GM10266 (cell line): ENCODE measurements around the gene RDH14.

ENCODE experiments used
- DNase-seq: peaks from one replicate; pipeline ENCODE4 v3.0.0; 2012; ENCODE audit errors: extremely low spot score
- TF ChIP-seq, protein P1 (sequence below): IDR thresholded peaks from 2 replicates; pipeline ENCODE4 v1.5.1; 2012; ENCODE audit warnings: mild to moderate bottlenecking, low read depth; ENCODE audit not compliant: control insufficient read depth, insufficient read depth; ENCODE audit errors: missing control alignments

Gene RDH14

DNA sequence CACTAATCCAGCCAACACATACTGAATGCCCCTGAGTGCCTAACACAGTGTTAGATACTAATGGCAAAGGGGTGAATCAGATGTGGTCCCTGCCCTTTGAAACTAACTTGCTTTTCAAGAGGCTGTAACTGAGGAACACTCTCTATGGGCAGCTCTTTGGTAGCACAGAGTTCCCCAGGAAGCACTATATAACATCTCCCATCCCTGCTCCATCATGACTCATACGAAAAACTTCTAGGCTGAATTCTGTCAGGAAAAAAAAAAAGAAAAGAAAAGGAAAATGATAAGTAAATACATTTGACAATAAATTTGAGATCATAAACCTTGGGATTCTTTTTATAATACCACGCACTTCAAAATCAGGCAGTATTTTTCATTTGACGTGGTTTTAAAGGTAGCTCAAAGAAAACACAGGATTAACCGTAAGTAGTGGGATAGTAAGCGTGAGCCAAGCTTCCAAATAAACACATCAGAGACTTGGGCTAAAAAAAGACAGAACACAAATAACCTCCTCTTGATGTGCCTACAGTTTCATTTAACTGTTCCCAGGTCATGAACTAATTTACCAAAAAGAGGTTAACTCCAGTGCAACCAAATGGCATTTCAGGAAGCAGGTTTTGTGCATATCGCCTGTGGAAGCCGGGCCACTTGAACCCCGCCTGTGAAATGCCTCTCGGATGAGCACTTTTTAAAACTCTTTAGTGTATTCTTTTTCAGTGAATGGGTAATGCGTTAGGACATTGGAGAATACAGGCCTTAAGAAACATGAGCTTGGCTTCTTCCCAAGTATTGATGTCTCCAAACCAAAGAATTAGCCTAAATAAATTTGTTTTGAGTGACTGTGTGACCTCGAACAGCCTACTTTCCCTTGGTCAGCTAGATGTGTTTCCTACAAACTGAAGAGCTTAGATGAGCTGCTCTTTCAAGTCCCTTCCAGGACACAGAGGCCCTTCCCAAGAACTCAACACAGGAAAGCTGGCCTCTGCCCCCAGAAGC, 42.0 kb downstream of the RDH14 start:
- TF ChIP-seq, protein P1, sequence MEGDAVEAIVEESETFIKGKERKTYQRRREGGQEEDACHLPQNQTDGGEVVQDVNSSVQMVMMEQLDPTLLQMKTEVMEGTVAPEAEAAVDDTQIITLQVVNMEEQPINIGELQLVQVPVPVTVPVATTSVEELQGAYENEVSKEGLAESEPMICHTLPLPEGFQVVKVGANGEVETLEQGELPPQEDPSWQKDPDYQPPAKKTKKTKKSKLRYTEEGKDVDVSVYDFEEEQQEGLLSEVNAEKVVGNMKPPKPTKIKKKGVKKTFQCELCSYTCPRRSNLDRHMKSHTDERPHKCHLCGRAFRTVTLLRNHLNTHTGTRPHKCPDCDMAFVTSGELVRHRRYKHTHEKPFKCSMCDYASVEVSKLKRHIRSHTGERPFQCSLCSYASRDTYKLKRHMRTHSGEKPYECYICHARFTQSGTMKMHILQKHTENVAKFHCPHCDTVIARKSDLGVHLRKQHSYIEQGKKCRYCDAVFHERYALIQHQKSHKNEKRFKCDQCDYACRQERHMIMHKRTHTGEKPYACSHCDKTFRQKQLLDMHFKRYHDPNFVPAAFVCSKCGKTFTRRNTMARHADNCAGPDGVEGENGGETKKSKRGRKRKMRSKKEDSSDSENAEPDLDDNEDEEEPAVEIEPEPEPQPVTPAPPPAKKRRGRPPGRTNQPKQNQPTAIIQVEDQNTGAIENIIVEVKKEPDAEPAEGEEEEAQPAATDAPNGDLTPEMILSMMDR: no peak
- no peak for DNase-seq

DNA sequence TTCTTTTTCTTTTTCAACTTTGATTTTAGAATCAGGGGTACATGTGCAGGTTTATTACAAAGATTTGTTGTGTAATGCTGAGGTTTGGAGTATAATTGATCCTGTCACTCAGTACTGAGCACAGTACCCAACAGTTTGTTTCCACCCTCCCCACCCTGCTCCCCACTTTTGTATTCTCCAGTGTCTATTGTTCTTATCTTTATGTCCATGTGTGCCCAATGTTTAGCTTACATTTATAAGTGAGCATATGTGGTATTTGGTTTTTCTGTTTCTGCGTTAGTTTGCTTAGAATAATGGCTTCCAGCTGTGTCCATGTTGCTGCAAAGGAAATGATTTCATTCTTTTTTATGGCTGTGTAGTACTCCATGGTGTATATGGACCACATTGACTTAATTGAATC, 43.1 kb downstream of the RDH14 start:
- TF ChIP-seq, protein P1: no peak
- no peak for DNase-seq

DNA sequence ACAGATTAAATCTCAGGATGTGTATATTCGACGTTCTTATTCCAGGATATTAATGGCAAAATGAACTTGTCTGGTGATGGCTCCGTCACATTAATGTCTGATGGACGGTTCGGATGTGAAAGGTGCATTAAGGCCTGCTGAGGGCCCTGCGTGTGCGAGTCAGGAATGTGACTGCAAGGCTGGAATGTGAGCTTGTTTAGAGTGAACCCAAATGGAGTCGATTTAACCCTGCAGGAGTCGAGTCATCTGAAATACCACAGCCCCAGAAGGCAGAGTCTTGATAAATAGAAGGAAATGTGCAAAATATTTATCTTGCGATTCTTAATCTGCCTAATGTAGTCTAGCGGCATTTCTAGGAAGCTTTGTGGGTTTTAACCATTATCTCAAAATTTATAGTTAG, 44.3 kb downstream of the RDH14 start:
- no peak for DNase-seq
- TF ChIP-seq, protein P1: no peak

DNA sequence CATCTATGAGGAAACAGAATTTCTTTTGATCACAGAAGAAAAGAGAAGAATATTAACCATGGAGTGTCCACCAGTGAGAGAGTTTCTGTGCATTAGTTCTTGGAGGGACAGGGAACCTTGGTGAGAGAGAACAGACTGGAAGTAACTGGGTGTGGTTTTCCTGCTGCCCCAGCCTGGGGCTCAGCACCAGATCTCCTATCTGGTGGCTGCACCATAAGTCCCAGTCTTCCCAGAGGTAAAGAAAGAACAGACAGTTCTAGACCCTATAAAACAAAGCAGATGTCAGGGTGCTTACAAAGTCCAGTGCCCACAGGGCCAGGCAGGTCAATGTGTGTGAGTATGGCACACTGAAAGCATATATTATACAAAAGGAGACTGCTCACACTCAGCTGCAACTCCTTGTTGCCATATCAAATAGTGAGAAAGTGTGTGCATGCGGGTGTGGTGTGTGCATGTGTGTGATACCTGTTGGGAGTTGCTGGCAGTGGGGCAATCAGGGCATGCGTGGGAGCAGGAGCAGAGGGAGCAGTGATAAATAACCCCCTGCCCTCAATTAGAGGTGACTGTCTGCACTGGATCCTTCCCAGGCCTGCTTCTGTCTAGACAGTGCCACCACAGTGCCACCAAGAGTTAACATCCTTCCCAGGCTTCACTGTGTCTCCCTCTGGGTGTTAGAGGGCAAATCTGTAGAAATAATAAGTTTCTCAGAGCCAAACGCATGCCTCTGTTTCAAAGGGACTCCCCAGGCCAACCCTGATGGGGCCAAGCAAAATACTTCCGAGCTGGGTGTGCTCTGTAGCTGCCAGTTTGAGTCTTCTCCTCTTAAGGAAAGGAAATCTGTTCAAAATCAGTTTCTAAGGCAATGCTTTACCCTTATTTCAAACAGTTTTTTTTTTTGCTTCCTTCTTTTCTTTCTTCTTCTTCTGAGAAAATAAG, 45.7 kb downstream of the RDH14 start:
- TF ChIP-seq, protein P1: no peak
- no peak for DNase-seq

DNA sequence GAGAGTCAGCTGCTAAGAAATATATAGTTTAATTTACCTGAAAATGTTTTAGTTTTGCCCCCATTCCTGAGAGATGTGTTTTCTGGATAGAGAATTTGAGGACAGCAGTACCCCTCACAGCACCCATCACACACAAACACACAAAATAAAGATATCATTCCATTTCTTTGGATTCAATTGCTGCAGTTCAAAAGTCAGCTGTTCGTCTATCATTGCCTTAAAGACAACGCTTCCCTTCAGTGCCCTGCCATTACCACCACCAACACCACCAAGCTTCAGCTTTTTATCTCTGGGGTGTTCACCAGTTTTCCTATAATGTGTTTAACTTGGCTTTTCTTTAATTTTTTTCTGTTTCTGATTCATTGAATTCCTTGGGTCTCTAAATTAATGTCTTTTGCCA, 49.7 kb downstream of the RDH14 start:
- no peak for DNase-seq
- TF ChIP-seq, protein P1: no peak

DNA sequence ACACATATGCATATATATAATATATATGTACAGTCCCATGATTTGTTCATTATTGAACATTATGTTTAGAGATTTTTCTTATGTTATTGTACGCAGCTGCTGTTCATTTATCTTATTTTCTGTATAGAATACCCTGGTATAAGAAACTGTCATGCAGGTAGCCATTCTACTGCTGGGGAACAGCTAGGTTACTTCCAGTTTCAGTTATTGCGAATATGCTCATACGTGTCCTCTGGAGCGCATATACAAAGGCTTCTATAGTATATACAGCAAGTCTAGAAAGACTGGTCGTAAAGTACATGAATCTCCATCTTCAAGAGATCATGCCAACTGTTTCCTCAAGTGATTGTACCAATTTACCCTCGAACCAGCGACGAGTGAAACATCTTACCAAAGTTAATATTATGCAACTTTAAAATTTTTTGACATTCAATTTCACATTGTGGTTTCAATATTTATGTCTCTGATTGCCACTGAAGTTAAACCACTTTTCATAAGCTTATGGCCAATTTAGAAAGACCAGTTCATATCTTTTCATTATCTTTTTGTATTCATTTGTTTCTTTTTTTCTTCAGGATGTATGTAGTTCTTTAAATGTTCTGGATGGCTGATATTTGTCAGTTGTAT, 53.5 kb downstream of the RDH14 start:
- no peak for DNase-seq
- TF ChIP-seq, protein P1: no peak
